ENCODE results near the gene CDR2L.

DNA sequence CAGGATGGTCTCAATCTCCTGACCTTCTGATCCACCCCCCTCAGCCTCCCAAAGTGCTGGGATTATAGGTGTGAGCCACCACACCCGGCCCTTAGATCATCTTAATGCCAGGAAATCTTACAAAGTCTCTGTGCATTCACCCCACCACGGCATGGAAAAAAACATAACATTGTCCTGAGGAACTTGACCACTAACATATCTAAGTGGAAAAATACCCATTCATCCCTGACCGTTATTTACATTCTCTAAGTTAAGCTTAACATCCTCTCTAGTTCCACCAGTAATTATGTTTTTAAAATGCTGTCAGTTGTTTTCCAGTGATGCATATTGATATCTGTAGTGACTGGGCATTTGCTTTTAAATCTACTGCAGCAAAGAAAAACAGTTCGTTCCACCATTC is 11.5 kb upstream of the CDR2L start:
- TF ChIP-seq, protein P1, sequence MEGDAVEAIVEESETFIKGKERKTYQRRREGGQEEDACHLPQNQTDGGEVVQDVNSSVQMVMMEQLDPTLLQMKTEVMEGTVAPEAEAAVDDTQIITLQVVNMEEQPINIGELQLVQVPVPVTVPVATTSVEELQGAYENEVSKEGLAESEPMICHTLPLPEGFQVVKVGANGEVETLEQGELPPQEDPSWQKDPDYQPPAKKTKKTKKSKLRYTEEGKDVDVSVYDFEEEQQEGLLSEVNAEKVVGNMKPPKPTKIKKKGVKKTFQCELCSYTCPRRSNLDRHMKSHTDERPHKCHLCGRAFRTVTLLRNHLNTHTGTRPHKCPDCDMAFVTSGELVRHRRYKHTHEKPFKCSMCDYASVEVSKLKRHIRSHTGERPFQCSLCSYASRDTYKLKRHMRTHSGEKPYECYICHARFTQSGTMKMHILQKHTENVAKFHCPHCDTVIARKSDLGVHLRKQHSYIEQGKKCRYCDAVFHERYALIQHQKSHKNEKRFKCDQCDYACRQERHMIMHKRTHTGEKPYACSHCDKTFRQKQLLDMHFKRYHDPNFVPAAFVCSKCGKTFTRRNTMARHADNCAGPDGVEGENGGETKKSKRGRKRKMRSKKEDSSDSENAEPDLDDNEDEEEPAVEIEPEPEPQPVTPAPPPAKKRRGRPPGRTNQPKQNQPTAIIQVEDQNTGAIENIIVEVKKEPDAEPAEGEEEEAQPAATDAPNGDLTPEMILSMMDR (IDR thresholded peaks at IDR 0.05) = no peak
- no peak for TF ChIP-seq EP300 (IDR thresholded peaks at IDR 0.05; ENCODE audit: low read depth)
